ENCODE measurements around the gene C12orf43.

The C12orf43 gene

DNA sequence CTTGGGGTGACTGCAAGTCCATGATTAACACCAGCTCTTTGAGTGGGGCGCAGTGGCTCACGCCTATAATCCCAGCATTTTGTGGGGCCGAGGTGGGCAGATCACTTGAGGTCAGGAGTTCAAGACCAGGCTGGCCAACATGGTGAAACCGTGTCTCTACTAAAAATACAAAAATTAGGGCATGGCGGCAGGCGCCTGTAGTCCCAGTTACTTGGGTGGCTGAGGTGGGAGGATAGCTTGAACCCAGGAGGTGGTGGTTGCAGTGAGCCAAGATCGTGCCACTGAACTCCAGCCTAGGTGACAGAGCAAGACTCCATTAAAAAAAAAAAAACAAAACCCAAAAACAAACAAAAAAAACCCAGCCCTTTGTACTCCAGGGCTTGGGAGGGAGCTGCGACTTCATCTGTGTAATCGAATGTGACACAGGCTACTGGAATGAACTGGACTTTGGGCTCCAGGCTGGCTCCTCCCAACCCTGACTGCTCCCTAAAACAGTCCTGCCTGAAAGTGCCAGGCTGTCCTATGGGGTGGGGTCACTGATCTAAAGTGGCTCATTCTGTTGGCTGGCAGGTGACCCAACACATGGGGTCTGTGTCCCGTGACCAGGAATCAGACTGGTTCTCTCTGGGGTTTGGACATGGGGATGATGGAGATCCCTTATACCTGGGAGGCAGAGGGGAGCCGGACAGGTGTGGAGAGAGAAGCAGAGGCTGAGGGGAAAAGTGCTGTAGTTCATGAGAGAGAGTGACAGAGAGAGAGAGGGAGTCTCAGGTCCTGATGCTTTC lies 9.3 kb upstream of the C12orf43 start:
- H3K27ac ChIP-seq: peak overlapping the region; percentile 53
- TF ChIP-seq, protein P1, sequence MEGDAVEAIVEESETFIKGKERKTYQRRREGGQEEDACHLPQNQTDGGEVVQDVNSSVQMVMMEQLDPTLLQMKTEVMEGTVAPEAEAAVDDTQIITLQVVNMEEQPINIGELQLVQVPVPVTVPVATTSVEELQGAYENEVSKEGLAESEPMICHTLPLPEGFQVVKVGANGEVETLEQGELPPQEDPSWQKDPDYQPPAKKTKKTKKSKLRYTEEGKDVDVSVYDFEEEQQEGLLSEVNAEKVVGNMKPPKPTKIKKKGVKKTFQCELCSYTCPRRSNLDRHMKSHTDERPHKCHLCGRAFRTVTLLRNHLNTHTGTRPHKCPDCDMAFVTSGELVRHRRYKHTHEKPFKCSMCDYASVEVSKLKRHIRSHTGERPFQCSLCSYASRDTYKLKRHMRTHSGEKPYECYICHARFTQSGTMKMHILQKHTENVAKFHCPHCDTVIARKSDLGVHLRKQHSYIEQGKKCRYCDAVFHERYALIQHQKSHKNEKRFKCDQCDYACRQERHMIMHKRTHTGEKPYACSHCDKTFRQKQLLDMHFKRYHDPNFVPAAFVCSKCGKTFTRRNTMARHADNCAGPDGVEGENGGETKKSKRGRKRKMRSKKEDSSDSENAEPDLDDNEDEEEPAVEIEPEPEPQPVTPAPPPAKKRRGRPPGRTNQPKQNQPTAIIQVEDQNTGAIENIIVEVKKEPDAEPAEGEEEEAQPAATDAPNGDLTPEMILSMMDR (conservative IDR thresholded peaks at IDR 0.05): no peak

DNA sequence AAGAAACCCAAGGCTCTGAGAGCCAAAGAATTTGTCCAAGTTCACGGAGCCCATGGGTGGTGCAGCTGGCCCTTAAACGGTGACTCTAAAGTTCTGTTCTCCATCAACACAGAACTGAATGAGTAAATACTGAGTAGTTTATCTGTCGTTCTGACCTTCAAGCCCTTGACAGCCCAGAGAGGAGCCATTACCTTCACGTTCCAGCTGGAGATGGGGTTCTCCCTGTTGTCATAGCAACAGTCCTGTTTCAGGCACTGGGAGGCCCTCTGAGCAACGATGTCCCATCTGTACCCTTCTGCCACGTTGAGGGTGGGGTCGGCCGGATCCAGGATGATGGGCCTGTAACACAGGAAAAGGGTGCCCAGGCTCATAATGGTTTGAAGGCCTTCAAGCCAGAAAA lies 7.5 kb upstream of the C12orf43 start:
- TF ChIP-seq, protein P1 (conservative IDR thresholded peaks at IDR 0.05): no peak
- no peak overlapping the region for H3K27ac ChIP-seq

DNA sequence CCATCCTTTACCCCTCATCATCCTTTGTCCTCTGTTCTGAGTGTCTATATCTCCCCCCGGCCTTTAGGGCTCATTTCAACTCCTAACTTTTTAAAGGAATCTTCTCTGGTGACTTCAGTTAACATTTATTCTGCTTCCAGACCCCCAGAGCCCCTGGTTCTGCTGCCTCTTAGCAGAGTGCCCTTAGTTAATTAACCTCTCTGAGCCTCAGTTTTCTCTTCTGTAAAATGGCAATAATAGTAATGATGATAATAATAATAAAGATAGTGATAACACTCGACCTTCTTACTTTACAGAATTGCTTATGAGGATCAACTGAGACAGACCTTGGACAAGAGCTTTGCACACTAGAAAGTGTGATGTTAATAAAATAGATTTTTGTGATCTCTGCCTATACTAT lies 6.4 kb upstream of the C12orf43 start:
- TF ChIP-seq, protein P1 (conservative IDR thresholded peaks at IDR 0.05): no peak
- no peak overlapping the region for H3K27ac ChIP-seq

DNA sequence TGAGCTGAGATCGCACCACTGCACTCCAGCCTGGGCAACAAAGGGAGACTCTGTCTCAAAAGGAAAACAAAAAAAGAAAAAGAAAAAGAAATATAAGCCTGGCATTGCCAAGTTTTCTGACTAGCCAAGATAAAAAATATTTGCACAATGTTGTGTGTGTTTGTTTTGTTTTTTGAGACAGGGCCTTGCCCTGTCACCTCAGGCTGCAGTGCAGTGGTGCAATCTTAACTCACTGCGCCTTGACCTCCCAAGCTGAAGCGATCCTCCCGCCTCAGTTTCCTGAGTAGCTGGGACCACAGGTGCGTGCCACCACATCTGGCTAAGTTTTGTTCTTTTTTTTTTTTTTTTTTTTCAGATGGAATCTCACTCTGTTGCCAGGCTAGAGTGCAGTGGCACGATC lies 5.5 kb upstream of the C12orf43 start:
- TF ChIP-seq, protein P1 (conservative IDR thresholded peaks at IDR 0.05): no peak

DNA sequence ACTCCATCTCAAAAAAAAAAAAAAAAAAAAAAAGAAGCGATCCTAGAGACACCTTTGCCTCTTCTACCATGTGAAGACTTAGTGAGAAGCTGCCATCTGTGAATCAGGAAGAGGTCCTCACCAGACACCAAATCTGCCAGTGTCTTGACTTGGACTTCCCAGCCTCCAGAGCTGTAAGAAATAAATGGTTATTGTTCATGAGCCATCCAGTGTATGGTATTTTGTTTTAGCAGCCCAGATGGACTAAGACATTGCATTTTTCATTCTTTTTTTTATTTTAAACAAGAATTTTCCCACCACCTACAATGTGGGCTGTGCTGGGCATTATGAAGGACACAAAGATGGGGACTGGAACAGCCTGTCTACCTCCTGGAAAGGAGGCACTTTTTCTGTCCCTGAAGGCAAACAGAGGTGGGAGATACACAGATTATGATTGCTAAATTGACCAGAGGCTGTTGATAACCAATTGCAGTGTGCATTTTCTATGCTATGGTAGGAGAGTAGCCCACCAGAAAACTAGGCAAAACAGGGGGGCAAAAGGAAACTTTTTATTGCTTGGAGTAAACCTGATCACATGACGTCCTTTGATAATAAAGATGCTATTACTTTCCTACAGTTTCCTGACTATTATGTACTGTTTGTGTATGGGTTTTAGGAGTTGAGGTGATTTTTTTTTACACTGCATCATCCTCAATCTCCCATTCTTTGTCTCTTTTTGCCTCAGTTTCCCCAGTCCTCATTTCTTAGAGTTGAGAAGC lies 2.8 kb upstream of the C12orf43 start:
- TF ChIP-seq, protein P1 (conservative IDR thresholded peaks at IDR 0.05): no peak
- no peak overlapping the region for H3K27ac ChIP-seq

More for the DNA sequence above, 5.5 kb upstream of the C12orf43 start:
- H3K27ac ChIP-seq: no peak overlapping the region

DNA sequence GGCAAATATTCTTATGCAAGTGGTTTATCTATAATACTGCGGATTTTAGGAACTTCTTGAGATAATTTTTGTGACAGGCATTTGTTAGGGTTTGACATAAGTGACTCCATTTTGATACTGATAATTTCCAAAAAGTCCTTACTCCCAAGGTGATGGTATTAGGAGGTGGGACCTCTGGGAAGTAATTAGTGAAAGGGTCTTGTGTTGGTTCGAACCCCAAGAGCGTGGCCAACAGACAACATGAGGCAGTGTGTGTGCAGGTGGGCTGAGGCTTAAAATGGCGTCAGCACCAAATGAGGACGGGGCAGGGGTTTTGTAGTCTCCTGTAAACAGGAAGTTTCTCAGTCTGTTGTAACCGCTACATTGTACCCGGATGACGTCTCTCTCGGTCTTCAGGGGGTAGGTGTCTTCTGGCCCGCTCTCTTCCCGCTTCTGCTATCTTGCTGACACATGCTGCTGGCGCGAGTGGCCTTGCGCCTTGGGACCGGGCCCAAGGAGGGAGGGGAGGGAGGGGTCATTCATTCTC lies 1.7 kb upstream of the C12orf43 start:
- TF ChIP-seq, protein P1 (conservative IDR thresholded peaks at IDR 0.05): no peak
- H3K27ac ChIP-seq: no peak overlapping the region

DNA sequence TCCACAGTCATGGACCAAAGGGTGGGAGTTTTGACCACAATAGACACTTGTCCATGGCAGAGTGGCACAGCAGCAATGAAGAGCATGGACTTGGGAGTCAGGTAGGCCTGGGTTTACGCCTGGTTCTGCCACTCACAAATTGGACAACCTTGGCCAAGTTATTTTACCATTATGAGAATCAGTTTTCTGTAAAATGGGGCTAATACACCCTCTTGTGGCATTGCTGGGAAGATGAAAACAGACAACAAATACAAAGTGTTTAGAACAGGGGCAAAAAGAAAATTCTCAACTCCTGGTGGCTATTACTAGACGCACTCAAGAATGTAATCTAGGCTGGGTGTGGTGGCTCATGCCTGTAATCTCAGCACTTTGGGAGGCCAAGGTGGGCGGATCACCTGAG lies 2.6 kb downstream of the C12orf43 start:
- H3K27ac ChIP-seq: no peak overlapping the region
- TF ChIP-seq, protein P1 (conservative IDR thresholded peaks at IDR 0.05): no peak

Measured in VCaP (cell line).